AG04449 (cell line): ENCODE measurements around the gene PTPN13.
A peak's percentile ranks its signal among the peaks of the same experiment; 100 is the strongest.

Source experiments
- CTCF ChIA-PET: fragments of 350-600 bp; formaldehyde crosslinking; extraction: SDS; loops from one replicate; lab custom pipeline; 2021; ENCODE audit warnings: antibody characterized with exemption; lab: Yijun Ruan, JAX
- POLR2A ChIA-PET: fragments of 400-600, 350-600 bp; formaldehyde crosslinking; extraction: SDS; loops from one replicate; lab custom pipeline; 2020; ENCODE audit warnings: antibody characterized with exemption, inconsistent platforms; lab: Yijun Ruan, JAX
- DNase-seq: peaks from one replicate; pipeline ENCODE4 v3.0.0-alpha.2; 2010; ENCODE audit warnings: low read depth, low spot score
- H3K4me3 ChIP-seq: 2 replicates; pipeline ENCODE4 v1.5.1; 2011; ENCODE audit warnings: low read depth, mild to moderate bottlenecking, control low read depth, low read length
- CTCF ChIP-seq: IDR thresholded peaks from one replicate; pipeline ENCODE4 v1.5.1; 2011; ENCODE audit warnings: mild to moderate bottlenecking, moderate library complexity, low read length, control low read depth, inconsistent platforms; ENCODE audit not compliant: insufficient read depth; ENCODE audit errors: missing control alignments

PTPN13 gene

GRCh38 chr4:86821151-86821550 lies 227.0 kb downstream of the PTPN13 start:
- DNase-seq, result no peak

GRCh38 chr4:86822136-86822535 lies 228.0 kb downstream of the PTPN13 start:
- TF ChIP-seq CTCF, result no peak
- CTCF ChIA-PET, result interaction anchor here (0.9 kb wide), 1 partner anchor 73 kb away, joined by 3 read pairs; no protein-coding TSS in a partner anchor
- POLR2A ChIA-PET, result no interaction called here
- no peak overlapping the region for H3K4me3 ChIP-seq
- no peak for DNase-seq

More at GRCh38 chr4:86821151-86821550, 227.0 kb downstream of the PTPN13 start:
- CTCF ChIA-PET, result interaction anchor here (0.6 to 1.1 kb wide), 2 partner anchors 191 to 299 kb away, joined by 3 read pairs; no protein-coding TSS in a partner anchor
- H3K4me3 ChIP-seq, result no peak overlapping the region
- POLR2A ChIA-PET, result no interaction called here
- no peak for TF ChIP-seq CTCF

GRCh38 chr4:86825511-86825910 lies 231.4 kb downstream of the PTPN13 start:
- DNase-seq, result no peak
- CTCF ChIA-PET, result no interaction called here
- POLR2A ChIA-PET, result no interaction called here
- H3K4me3 ChIP-seq, result no peak overlapping the region
- no peak for TF ChIP-seq CTCF

- ChIA-PET POLR2A (interaction anchor here (1.4 to 1.5 kb wide), 2 partner anchors 9 to 13 kb away, joined by 5 read pairs; no protein-coding TSS in a partner anchor), CTCF (interaction anchor here (1.0 kb wide), 1 partner anchor 63 kb away, joined by 4 read pairs; no protein-coding TSS in a partner anchor)
- H3K4me3 ChIP-seq, result no peak overlapping the region
- TF ChIP-seq CTCF, result no peak
- peak; percentile 80 for DNase-seq
These were observed 237.4 kb downstream of the PTPN13 start for GRCh38 chr4:86831262-86832130.

- CTCF ChIA-PET, result no interaction called here
- H3K4me3 ChIP-seq, result no peak overlapping the region
- no peak for DNase-seq
- no peak for TF ChIP-seq CTCF
- POLR2A ChIA-PET, result no interaction called here
These were observed 239.5 kb downstream of the PTPN13 start for GRCh38 chr4:86833615-86834014.

GRCh38 chr4:86834901-86835300 lies 240.8 kb downstream of the PTPN13 start:
- no peak overlapping the region for H3K4me3 ChIP-seq
- ChIA-PET CTCF (no interaction called here), POLR2A (interaction anchor here (1.0 kb wide), 1 partner anchor 16 kb away, joined by 3 read pairs; no protein-coding TSS in a partner anchor)
- no peak for TF ChIP-seq CTCF
- no peak for DNase-seq
